ENCODE data around the gene ATG5.
A peak's percentile ranks its signal among the peaks of the same experiment; 100 is the strongest.

The ATG5 gene

GRCh38 chr6:106305740-106306139 lies 19.8 kb downstream of the ATG5 start:
- Histone ChIP-seq H3K4me2 (ENCODE audit: low read length) (no peak overlapping the region), H3K9me3 (replicated peaks; ENCODE audit: low read length) (no peaks in the 10 kb centered on the region), H3K9ac (ENCODE audit: low read depth, low read length) (no peak overlapping the region), H3K4me1 (ENCODE audit: control insufficient read depth, insufficient read depth, low read length) (peaks cover 23% of the 10 kb centered on the region), H3K36me3 (ENCODE audit: insufficient read depth, low read length) (no peaks in the 10 kb centered on the region), H3K4me3 (ENCODE audit: low read length) (no peak overlapping the region), H3K27me3 (ENCODE audit: control insufficient read depth, insufficient read depth, low read length) (no peaks in the 10 kb centered on the region)

- no peak overlapping the region for H3K4me3 ChIP-seq (ENCODE audit: low read length)
- H3K36me3 ChIP-seq (ENCODE audit: insufficient read depth, low read length): no peaks in the 10 kb centered on the region
- no peaks in the 10 kb centered on the region for H3K27me3 ChIP-seq (ENCODE audit: control insufficient read depth, insufficient read depth, low read length)
- no peak overlapping the region for H3K9ac ChIP-seq (ENCODE audit: low read depth, low read length)
- H3K4me1 ChIP-seq (ENCODE audit: control insufficient read depth, insufficient read depth, low read length): peaks cover 17% of the 10 kb centered on the region
- H3K4me2 ChIP-seq (ENCODE audit: low read length): no peak overlapping the region
- no peaks in the 10 kb centered on the region for H3K9me3 ChIP-seq (replicated peaks; ENCODE audit: low read length)
These were observed 24.6 kb downstream of the ATG5 start for GRCh38 chr6:106300944-106301343.

- Histone ChIP-seq H3K4me1 (ENCODE audit: control insufficient read depth, insufficient read depth, low read length) (peaks cover 17% of the 10 kb centered on the region), H3K9ac (ENCODE audit: low read depth, low read length) (no peak overlapping the region), H3K36me3 (ENCODE audit: insufficient read depth, low read length) (no peaks in the 10 kb centered on the region), H3K9me3 (replicated peaks; ENCODE audit: low read length) (no peaks in the 10 kb centered on the region), H3K27me3 (ENCODE audit: control insufficient read depth, insufficient read depth, low read length) (no peaks in the 10 kb centered on the region), H3K4me3 (ENCODE audit: low read length) (no peak overlapping the region), H3K4me2 (ENCODE audit: low read length) (no peak overlapping the region)
These were observed 25.4 kb downstream of the ATG5 start for GRCh38 chr6:106300020-106300780.

- Histone ChIP-seq H3K4me2 (ENCODE audit: low read length) (no peak overlapping the region), H3K9me3 (replicated peaks; ENCODE audit: low read length) (no peaks in the 10 kb centered on the region), H3K36me3 (ENCODE audit: insufficient read depth, low read length) (peaks cover 29% of the 10 kb centered on the region), H3K27me3 (ENCODE audit: control insufficient read depth, insufficient read depth, low read length) (no peaks in the 10 kb centered on the region), H3K4me3 (ENCODE audit: low read length) (no peak overlapping the region), H3K4me1 (ENCODE audit: control insufficient read depth, insufficient read depth, low read length) (peaks cover 13% of the 10 kb centered on the region), H3K9ac (ENCODE audit: low read depth, low read length) (no peak overlapping the region)
These were observed 32.4 kb downstream of the ATG5 start for GRCh38 chr6:106293116-106293515.

- H3K4me3 ChIP-seq (ENCODE audit: low read length): no peak overlapping the region
- no peak overlapping the region for H3K9ac ChIP-seq (ENCODE audit: low read depth, low read length)
- no peak overlapping the region for H3K4me2 ChIP-seq (ENCODE audit: low read length)
- no peaks in the 10 kb centered on the region for H3K27me3 ChIP-seq (ENCODE audit: control insufficient read depth, insufficient read depth, low read length)
- H3K36me3 ChIP-seq (ENCODE audit: insufficient read depth, low read length): peaks cover 29% of the 10 kb centered on the region
- no peaks in the 10 kb centered on the region for H3K9me3 ChIP-seq (replicated peaks; ENCODE audit: low read length)
- no peaks in the 10 kb centered on the region for H3K4me1 ChIP-seq (ENCODE audit: control insufficient read depth, insufficient read depth, low read length)
These were observed 34.6 kb downstream of the ATG5 start for GRCh38 chr6:106290954-106291353.

GRCh38 chr6:106290032-106290431 lies 35.5 kb downstream of the ATG5 start:
- Histone ChIP-seq H3K4me3 (ENCODE audit: low read length) (no peak overlapping the region), H3K9me3 (replicated peaks; ENCODE audit: low read length) (no peaks in the 10 kb centered on the region), H3K27me3 (ENCODE audit: control insufficient read depth, insufficient read depth, low read length) (no peaks in the 10 kb centered on the region), H3K4me1 (ENCODE audit: control insufficient read depth, insufficient read depth, low read length) (no peaks in the 10 kb centered on the region), H3K36me3 (ENCODE audit: insufficient read depth, low read length) (peaks cover 29% of the 10 kb centered on the region), H3K9ac (ENCODE audit: low read depth, low read length) (no peak overlapping the region), H3K4me2 (ENCODE audit: low read length) (no peak overlapping the region)

GRCh38 chr6:106287215-106287614 lies 38.3 kb downstream of the ATG5 start:
- H3K4me2 ChIP-seq (ENCODE audit: low read length): no peak overlapping the region
- H3K27me3 ChIP-seq (ENCODE audit: control insufficient read depth, insufficient read depth, low read length): no peaks in the 10 kb centered on the region
- H3K4me3 ChIP-seq (ENCODE audit: low read length): no peak overlapping the region
- no peaks in the 10 kb centered on the region for H3K9me3 ChIP-seq (replicated peaks; ENCODE audit: low read length)
- peaks cover 21% of the 10 kb centered on the region for H3K36me3 ChIP-seq (ENCODE audit: insufficient read depth, low read length)
- no peak overlapping the region for H3K9ac ChIP-seq (ENCODE audit: low read depth, low read length)
- H3K4me1 ChIP-seq (ENCODE audit: control insufficient read depth, insufficient read depth, low read length): no peaks in the 10 kb centered on the region

GRCh38 chr6:106286746-106287145 lies 38.8 kb downstream of the ATG5 start:
- no peak overlapping the region for H3K4me2 ChIP-seq (ENCODE audit: low read length)
- no peak overlapping the region for H3K4me3 ChIP-seq (ENCODE audit: low read length)
- H3K9ac ChIP-seq (ENCODE audit: low read depth, low read length): no peak overlapping the region
- peaks cover 3% of the 10 kb centered on the region for H3K4me1 ChIP-seq (ENCODE audit: control insufficient read depth, insufficient read depth, low read length)
- no peaks in the 10 kb centered on the region for H3K9me3 ChIP-seq (replicated peaks; ENCODE audit: low read length)
- H3K36me3 ChIP-seq (ENCODE audit: insufficient read depth, low read length): peaks cover 16% of the 10 kb centered on the region
- no peaks in the 10 kb centered on the region for H3K27me3 ChIP-seq (ENCODE audit: control insufficient read depth, insufficient read depth, low read length)

GRCh38 chr6:106283481-106283880 lies 42.1 kb downstream of the ATG5 start:
- H3K36me3 ChIP-seq (ENCODE audit: insufficient read depth, low read length): peaks cover 4% of the 10 kb centered on the region
- no peaks in the 10 kb centered on the region for H3K9me3 ChIP-seq (replicated peaks; ENCODE audit: low read length)
- H3K4me3 ChIP-seq (ENCODE audit: low read length): no peak overlapping the region
- H3K4me1 ChIP-seq (ENCODE audit: control insufficient read depth, insufficient read depth, low read length): peaks cover 32% of the 10 kb centered on the region
- no peak overlapping the region for H3K9ac ChIP-seq (ENCODE audit: low read depth, low read length)
- no peak overlapping the region for H3K4me2 ChIP-seq (ENCODE audit: low read length)
- H3K27me3 ChIP-seq (ENCODE audit: control insufficient read depth, insufficient read depth, low read length): no peaks in the 10 kb centered on the region

GRCh38 chr6:106281661-106282060 lies 43.9 kb downstream of the ATG5 start:
- Histone ChIP-seq H3K9ac (ENCODE audit: low read depth, low read length) (no peak overlapping the region), H3K4me3 (ENCODE audit: low read length) (no peak overlapping the region), H3K4me1 (ENCODE audit: control insufficient read depth, insufficient read depth, low read length) (peaks cover 32% of the 10 kb centered on the region), H3K4me2 (ENCODE audit: low read length) (peak overlapping the region; percentile 28), H3K27me3 (ENCODE audit: control insufficient read depth, insufficient read depth, low read length) (no peaks in the 10 kb centered on the region), H3K36me3 (ENCODE audit: insufficient read depth, low read length) (peaks cover 7% of the 10 kb centered on the region), H3K9me3 (replicated peaks; ENCODE audit: low read length) (no peaks in the 10 kb centered on the region)

GRCh38 chr6:106281088-106281487 lies 44.5 kb downstream of the ATG5 start:
- H3K9ac ChIP-seq (ENCODE audit: low read depth, low read length): no peak overlapping the region
- H3K9me3 ChIP-seq (replicated peaks; ENCODE audit: low read length): no peaks in the 10 kb centered on the region
- H3K27me3 ChIP-seq (ENCODE audit: control insufficient read depth, insufficient read depth, low read length): no peaks in the 10 kb centered on the region
- H3K4me2 ChIP-seq (ENCODE audit: low read length): peak overlapping the region; percentile 28
- no peak overlapping the region for H3K4me3 ChIP-seq (ENCODE audit: low read length)
- H3K36me3 ChIP-seq (ENCODE audit: insufficient read depth, low read length): peaks cover 7% of the 10 kb centered on the region
- H3K4me1 ChIP-seq (ENCODE audit: control insufficient read depth, insufficient read depth, low read length): peaks cover 32% of the 10 kb centered on the region

GRCh38 chr6:106279179-106279578 lies 46.4 kb downstream of the ATG5 start:
- Histone ChIP-seq H3K4me1 (ENCODE audit: control insufficient read depth, insufficient read depth, low read length) (peaks cover 48% of the 10 kb centered on the region), H3K27me3 (ENCODE audit: control insufficient read depth, insufficient read depth, low read length) (no peaks in the 10 kb centered on the region), H3K36me3 (ENCODE audit: insufficient read depth, low read length) (peaks cover 7% of the 10 kb centered on the region), H3K4me3 (ENCODE audit: low read length) (no peak overlapping the region), H3K4me2 (ENCODE audit: low read length) (no peak overlapping the region), H3K9me3 (replicated peaks; ENCODE audit: low read length) (no peaks in the 10 kb centered on the region), H3K9ac (ENCODE audit: low read depth, low read length) (no peak overlapping the region)

Data from skeletal muscle satellite cell (primary cell).